Embryonic facial prominence (tissue), 1 donor: Measurements from ENCODE around the gene NGEF.

Source experiments
- DNase-seq: peaks from one replicate; pipeline ENCODE4 v3.0.0-alpha.2; 2016; ENCODE audit errors: extremely low spot score

The NGEF gene

DNA sequence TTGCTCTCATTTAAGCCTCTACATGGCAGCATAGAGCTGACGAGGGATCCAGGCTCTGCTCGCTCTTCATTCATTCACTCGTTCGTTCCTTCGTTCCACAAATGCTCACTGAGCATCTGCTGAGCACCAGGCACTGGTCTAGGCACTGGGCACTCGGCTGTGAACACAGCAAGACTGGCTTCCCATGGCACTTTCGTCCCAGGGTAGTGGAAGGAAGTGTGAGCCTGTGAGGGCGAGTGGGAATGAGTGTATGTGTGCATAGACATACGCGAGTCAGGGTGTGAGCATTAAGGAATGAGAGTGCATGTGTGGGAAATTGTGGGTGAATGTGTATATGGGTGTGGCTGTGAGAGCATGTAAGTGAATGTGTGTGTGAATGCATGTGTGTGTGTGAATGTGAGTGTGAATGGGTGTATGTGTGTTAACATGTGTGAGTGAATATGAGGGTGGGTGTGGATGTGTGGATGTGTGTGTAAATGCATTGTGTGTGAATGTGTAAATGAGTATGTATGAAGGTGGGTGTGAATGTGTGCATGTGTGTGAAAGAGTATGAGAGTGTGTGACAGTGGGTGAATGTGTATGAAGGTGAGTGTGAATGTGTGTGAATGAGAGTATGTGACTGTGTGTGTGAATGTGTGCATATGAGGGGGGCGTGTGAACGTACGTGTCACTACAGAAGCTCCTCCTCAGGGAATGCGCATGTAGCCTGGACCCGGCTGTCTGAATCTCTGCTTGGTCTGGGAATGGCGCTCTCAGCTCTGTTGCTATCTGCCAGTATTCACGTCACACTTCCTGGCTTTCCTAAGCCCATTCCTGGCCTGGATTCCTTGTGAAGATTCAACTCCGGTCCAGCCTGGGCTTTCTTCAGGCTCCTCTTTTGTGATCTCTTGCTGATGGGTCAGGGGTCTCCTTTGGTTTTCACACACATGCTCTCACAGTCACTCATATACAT lies 114.2 kb downstream of the NGEF start:
- no peak for DNase-seq

DNA sequence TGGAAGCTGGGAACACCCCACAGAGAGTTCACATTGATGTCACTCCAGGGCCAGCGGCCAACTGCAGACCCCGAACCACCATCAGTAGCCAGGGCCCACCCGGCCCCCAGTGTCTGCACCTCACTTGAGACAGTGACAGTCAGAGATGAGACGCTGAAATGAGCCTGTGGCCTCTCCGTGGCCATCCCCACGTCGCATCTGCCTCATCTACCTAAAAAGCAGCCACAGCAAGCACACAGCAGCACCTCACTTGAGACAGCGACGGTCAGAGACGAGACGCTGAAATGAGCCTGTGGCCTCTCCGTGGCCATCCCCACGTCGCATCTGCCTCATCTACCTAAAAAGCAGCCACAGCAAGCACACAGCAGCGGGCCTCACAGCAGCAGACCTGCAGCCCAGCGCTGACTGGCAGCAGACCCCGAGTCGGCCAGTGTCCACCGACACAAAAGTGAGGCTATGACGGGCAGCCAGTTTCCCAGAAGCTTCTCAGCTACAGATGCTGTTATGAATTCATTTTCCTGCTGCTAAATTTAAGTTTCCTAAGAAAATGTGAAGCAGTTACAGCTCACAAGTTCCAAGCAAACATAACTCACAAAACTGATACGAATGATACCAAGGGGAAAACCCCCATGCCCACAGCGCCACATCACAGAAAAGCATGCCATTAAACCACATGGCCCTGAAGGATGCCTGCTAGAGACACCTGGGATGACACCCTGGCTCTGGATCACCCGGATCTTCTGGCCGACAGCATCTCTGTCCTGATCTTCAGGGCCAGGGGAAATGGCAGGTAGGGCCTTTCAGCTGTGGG lies 115.3 kb downstream of the NGEF start:
- DNase-seq, result no peak

DNA sequence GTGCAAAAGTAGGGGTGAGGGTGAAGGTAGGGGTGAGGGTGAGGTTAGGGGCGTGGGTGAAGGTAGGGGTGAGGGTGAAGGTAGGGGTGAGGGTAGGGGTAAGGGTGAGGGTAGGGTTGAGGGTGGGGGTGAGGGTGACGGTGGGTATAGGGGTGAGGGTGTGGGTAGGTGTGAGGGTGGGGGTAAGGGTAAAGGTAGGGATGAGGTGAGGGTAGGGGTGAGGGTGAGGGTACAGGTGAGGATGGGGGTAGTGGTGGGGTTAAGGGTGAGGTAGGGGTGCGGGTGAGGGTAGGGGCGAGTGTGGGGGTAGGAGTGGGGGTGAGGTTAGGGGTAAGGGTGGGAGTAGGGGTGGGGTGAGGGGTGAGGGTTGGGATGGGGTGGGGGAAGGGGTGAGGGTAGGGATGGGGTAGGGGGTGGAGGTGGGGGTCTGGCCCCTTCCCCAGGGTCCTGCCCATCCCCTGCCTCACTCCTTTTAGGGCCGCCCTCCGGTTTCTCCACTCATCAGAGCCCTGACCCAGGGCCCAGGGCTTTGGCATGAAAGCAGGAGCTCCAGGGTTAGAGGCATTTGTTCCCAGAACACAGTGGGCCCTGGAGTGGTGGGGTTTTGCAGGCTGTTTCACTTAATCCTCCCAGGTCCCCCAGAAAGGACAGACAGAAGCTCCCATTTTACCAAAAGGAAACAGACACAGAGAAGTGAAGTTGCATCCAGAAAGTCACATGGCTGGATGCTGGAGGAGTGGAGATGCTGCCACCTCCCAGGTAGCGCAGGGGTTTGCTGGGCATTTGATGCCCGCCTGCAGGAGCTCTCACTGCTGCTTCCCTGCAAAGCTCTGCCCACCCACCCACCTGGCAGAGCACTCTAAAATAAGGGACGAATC lies 116.1 kb downstream of the NGEF start:
- no peak for DNase-seq

DNA sequence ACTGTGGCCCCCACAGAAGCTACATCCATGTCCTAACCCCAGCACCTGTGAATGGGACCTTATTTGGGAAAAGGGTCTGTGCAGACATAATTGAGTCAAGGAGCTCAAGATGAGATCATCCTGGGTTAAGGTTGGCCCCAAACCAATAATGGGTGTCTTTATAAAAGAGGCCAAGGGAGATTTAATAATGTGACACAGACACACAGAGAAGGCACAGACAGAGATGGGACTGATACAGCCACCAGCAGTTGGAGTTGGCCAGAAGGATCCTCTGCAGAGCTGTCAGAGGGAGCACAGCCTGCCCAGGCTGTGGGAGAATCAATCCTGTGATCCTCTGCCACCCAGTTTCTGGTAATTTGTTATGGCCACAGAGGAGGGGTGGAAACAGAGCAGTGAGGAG lies 116.9 kb downstream of the NGEF start:
- DNase-seq, result no peak

DNA sequence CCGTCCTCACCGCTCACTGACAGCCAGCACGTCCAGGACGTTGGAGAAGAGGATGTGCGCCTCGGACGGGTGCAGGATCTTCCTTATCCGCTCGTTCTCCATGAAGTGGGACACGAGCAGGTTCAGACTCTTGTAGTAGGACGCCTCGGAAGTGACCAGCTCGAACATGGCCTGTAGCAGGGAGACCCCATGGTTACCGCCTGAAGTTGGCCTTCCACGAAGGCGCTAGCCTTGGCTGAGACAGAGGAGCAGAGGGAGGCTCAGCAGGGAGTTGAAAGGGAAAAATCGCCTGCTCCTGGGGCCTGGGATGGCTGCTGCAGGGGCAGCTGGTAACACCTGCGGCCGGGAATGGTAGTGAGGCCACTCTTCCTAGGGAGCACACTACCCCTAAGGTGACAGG lies 118.3 kb downstream of the NGEF start:
- no peak for DNase-seq

DNA sequence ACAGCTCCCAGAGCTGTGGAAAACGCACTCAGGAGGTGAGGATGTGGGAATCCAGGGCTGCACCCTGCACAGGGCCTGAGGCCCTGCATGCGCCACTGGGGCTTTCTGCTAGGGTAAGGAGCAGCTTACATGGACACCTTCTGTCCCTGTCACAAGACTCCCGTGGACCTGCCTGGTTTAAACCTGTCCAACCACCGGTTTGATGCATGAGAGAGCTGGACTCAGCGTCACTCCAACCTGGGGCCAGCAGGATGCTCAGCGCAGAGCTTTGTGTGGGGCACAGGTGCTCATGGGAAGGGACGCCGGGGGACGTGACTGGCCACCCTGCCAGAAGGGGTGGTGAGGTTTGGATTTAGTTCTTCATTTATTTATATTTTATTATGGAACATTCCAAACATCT lies 118.8 kb downstream of the NGEF start:
- no peak for DNase-seq

DNA sequence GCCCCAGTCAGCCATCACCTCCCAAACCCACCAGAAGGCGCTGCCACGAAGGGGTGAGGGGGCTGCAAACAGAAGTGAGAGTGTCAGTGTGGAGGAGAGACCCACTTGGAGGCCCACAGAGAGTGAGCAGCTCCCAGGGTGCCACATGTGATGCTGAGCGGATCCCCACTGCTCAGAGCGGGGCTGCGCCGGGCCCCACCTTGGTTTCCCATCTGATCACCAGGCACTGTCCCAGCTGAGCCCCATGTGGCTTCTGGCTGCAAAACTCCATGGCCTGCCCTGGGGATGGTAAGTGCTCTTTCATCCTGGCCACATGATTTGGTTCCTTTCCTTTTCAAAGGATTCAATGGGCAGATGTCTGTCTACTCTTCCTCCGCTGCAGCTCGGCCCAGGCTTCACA lies 119.2 kb downstream of the NGEF start:
- no peak for DNase-seq

DNA sequence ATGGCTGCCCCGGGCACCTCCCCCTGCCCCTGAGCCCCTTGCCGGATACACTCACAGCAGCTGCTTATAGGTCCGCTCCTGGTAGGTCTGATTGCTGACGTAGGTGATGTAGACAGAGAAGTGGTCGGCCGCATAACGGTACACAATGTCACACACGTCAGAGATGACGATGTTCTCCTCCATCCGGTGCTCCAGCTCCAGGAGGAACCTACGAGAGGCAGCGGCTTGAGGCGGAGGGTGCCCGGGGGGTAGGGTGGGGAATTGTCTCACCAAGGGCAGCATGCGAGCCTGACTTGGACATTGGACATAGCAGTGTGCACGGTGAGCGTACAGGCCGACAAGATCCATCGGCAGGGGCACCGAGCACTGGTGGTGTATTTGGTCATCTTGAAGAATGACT lies 120.2 kb downstream of the NGEF start:
- no peak for DNase-seq

DNA sequence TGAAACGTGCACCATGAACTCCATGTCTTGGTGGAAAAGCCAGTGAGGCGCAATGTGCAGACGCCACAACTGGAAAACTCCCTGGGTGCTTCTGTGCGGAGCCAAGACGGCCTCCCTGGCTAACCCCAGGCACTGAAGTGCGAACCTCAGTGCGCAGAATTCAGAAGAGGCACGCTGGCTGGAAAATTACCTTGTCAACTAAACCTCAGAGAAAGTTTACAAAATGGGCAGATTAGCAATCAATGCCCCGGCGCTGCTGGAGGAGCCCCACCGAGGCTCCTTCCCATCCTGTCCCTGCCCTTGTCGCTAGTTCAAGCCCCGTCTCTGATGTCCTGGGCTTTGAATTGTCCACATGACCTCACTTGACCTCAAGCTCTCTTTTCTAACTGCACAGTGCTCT lies 120.8 kb downstream of the NGEF start:
- no peak for DNase-seq

DNA sequence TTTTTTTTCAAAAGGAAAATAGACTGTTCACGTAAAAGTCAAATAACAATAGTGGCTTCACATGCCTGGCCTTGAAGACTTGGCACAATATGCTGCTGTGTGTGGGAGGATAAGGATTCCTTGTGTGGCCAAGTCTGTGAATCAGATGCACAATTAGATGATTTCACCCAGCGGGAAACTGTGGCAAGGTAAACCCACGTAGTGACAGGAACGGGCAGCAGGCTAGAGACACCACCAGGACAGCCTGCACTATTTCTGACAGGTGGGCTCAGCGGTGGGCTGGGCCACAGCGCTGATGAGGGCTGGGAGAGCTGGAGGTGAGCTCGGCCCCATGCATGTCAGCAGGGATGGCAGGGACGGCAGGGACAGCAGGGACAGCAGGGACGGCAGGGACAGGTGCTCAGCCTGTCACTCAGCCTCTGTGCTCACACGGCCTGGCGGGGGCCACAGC lies 121.4 kb downstream of the NGEF start:
- no peak for DNase-seq

DNA sequence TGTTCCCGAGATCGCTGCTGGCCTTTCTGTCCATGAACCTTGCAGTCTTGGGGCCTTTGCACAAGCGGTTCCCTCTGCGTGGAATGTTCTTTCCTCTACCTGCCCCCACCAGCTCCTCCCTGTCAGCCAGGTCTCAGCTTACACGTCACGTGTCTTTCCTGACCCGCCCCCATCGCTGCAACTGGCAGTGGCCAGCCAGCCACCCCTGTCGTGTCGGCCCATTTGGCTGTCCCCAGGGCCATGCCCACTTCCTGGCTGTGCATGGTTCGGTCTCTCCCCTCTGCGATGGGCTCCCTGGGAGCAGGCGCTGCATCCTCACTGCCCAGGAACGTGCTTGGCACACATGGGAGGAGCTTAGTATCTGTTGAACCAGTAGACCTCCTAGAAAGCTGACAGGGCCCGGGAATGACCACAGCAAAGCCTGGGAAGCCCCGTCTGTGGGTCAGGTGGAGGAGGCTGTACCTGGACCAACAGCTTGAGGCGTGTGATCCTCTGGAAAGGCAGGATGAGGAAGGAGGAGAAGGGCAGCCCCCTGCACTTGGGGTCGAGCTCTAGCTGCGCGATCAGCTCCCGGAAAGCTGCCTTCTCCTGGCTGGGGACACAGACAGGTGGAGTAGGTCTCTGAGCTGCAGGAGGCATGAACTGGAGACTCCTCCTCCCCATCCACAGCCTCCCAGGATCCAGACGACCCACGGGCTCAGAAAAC lies 122.0 kb downstream of the NGEF start:
- DNase-seq, result no peak

DNA sequence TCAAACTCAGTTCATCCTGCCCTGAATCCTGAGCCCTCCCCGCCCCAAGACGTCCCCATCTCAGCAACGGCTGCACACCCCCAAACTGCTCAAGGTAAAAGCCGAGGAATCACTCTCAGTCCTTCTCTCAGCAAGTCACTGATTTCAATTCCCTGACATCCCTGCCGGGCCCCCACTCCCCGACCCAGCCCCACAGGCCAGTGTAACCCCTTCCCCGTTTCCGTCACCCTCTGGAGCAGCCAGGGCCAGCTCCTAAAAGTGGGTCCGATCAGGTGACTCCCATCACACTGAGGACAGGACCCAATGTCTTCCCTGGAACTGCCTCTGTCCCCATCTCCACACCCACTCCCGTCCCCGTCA lies 122.5 kb downstream of the NGEF start:
- no peak for DNase-seq

DNA sequence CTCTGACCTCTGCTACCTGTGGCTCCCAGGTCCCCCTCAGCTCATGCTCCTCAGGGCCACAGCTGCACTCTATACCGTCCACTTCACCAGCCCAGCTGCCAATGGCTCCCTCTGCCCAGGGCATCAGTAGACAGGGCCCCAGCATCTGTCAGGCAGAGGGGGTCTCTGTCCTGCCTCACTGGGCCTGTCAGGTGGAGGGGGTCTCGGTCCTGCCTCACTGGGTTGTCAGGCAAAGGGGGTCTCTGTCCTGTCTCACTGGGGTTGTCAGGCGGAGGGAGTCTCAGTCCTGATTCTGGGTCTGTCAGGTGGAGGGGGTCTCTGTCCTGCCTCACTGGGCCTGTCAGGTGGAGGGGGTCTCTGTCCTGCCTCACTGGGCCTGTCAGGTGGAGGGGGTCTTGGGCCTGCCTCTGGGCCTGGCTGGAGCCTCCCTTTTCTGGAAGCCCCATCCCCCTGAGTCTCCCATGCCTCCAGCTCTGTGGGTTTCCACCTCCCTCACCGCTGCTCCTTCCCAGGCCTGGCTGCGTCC lies 123.1 kb downstream of the NGEF start:
- DNase-seq, result no peak

DNA sequence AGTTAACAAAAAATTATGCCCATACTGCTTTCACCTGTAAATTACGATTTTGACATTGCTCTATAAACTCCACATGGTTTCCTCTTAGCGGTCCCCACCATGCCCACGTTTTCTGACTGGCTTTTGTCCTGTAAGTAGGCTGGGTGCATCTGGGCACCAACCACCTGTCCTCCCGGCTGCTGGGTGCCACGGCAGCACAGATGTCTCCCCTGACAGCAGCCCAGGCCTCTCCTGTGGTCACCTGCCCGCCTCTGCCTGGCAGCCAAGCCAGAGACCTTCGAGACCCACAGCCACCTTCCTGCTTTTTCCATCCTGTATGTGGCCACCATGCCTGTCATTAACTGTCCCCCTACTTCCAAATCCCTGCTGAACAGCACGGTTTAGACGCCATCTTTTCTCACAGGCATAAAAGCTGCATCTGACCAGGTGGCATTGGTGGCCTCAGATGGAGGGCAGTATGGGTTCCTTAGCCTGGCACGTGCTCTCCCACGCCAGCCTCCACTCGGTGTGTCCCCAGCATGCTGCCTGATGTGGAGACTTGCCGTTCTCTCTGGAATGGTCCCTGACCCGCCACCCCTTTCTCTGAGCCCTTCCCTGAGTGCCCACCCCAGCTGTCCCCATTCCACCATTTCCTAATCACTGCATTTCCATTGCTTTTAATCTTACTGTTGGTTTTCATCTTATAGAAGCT lies 124.1 kb downstream of the NGEF start:
- no peak for DNase-seq

DNA sequence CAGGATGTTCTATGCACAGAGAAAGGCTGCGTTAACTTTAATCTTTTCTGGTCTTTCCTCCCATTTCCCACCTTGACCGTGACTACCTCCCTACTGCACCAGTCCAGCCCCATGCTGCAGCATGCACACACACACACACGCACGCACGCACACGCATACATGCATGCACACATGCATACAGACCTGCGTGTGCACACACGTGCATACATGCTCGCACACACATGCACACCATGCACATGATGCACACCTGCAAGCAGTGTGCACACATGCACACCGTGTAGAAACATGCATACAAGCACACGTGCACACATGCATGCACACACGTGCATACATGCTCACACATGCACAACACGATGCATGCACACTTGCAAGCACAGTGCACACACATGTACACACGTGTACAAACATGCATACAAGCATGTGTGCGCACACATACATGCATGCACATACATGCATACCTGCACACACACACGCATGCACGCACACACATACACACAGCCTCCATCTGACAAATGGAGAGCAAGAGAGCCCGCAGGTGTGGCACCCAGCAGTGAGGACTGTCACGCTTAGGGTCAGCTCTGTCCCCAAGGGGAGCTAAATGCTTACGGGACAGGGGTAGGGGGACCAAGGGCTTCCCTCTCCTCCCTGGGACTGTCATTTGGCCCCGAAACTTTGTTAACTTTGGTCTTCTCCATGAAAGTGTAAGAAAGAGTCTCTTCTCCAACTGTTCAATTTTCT lies 124.8 kb downstream of the NGEF start:
- DNase-seq, result no peak

DNA sequence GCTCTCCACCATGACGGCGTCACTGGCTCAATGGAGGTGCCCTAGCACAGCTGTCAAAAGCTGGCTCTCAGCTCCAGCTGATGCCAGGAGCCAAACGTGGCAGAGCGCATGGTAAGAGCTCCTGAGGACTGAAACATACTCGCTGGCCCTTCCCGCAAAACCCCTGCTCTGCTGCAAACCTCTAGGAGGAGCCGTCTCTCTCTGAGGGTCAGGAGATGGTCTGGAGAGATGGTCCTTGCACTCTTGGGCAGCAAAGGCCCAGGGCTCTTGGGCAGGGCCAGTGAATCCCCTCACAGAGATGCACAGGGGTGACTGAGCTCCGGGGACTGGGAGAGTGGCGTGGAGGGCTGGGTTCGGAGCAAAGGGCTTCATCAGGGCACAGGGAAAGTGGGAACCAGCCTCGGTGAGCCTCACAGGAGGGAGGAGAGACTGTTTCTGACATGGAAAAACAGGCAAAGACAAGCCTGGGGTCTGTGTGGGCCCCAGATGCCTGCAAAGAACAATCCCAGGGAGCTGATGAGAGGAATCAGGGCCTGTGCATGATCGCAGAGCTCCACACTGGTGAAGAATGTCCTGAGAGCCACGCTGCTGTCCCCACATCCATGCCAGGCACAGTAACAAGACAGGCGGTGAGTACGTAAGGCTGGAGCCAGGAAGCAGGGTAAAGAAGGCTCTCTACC lies 125.7 kb downstream of the NGEF start:
- DNase-seq, result no peak

DNA sequence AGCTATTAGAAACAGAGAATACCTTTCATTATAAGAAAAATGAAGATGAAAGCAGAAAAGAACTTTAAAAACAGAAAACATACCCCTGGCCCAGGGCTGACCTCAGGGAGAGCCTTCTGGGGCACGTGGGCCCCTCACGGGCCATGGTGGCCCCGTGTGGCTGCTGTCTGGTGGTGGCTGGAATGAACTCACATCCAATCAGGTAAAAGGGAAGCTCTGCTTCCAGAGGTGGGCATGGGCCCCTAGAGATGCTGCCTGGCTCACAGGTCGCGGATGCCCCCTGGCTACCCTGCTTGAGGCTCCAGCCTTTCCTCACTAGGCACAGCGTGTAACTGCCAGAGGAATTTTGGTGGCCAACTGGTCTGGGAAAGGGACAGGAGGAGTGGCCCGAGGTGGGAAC lies 126.4 kb downstream of the NGEF start:
- DNase-seq, result no peak

DNA sequence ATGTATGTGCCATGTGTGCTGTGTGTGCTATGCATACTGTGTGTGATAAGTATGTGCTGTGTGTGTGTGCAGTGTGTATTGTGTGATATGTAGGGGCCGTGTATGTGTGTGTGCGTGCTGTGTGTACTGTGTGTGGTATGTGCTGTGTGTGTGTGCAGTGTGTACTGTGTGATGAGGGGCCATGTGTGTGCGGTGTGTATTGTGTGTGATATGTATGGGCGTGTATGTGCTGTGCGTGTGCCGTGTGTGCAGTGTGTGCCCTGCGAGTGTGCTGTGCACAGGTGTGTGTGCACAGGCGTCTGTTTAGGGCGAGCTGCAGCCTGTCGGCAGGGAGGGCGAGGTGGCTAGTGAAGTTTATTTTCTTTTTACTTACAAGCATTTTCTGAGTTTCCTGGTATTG lies 126.9 kb downstream of the NGEF start:
- DNase-seq, result no peak

DNA sequence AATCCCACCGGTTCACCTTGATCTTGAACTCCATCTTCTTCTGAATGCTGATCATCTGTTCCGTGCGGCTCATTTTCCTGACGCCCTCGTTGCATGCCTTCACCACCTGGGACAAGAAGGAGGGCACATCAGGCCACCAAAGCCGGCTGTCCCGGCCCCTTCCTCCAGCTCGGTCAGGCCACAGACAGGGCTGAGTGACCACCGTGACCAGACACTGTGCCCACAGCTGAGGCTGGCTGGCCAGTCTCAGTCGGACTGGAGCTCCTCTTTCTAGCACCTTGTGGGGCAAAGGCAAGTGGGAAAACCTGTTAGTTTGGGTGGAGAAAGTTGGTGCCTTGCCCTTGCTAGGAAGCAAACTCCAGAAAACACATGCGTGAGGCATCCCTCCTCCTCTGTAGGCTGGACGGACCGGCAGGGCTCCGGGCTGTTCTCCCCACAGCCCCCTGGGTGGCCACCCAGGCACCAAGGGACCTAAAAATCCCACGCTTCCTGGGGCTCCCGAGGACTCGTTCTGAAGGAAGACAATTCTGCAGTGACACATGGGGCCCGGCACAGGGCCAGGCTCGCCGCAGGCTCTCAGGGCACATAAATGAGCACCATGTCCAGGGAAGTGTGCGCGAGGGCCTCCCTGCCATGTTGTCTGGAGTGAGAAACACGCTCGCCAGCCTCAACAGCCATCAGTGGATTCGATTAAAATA lies 127.6 kb downstream of the NGEF start:
- DNase-seq, result no peak
